NCI-H2171 treated with DMSO at 0.1 percent for 48 hours (cell line): ENCODE results near the gene LOXHD1.

Experiments used
- DNase-seq: peaks from one replicate; lab custom pipeline; 2025; lab: John Stamatoyannopoulos, UW

Gene LOXHD1

GRCh38 chr18:46477425-46478011 lies 179.5 kb downstream of the LOXHD1 start:
- DNase-seq, result no peak

- no peak for DNase-seq
Measured at GRCh38 chr18:46475390-46475752, 181.6 kb downstream of the LOXHD1 start.

GRCh38 chr18:46474487-46475389 lies 182.3 kb downstream of the LOXHD1 start:
- no peak for DNase-seq

- no peak for DNase-seq
Measured at GRCh38 chr18:46471809-46472498, 185.1 kb downstream of the LOXHD1 start.

- no peak for DNase-seq
Measured at GRCh38 chr18:46470714-46471113, 186.3 kb downstream of the LOXHD1 start.

- DNase-seq, result peak; percentile 77
Measured at GRCh38 chr18:46469186-46469915, 187.7 kb downstream of the LOXHD1 start.

- DNase-seq, result no peak
Measured at GRCh38 chr18:46468426-46469180, 188.4 kb downstream of the LOXHD1 start.

GRCh38 chr18:46466234-46467160 lies 190.5 kb downstream of the LOXHD1 start:
- DNase-seq, result no peak

- DNase-seq, result no peak
Measured at GRCh38 chr18:46464926-46465655, 191.9 kb downstream of the LOXHD1 start.

- no peak for DNase-seq
Measured at GRCh38 chr18:46462523-46462922, 194.5 kb downstream of the LOXHD1 start.

- no peak for DNase-seq
Measured at GRCh38 chr18:46461993-46462392, 195.0 kb downstream of the LOXHD1 start.

- no peak for DNase-seq
Measured at GRCh38 chr18:46460754-46461153, 196.3 kb downstream of the LOXHD1 start.

- DNase-seq, result no peak
Measured at GRCh38 chr18:46459789-46460455, 197.1 kb downstream of the LOXHD1 start.

GRCh38 chr18:46458472-46458871 lies 198.5 kb downstream of the LOXHD1 start:
- no peak for DNase-seq

- no peak for DNase-seq
Measured at GRCh38 chr18:46456691-46457090, 200.3 kb downstream of the LOXHD1 start.

- peak; percentile 73 for DNase-seq
Measured at GRCh38 chr18:46452820-46453219, 204.2 kb downstream of the LOXHD1 start.

- DNase-seq, result no peak
Measured at GRCh38 chr18:46449499-46449898, 207.5 kb downstream of the LOXHD1 start.

- DNase-seq, result no peak
Measured at GRCh38 chr18:46449033-46449432, 208.0 kb downstream of the LOXHD1 start.

- no peak for DNase-seq
Measured at GRCh38 chr18:46448347-46448746, 208.7 kb downstream of the LOXHD1 start.
